Measurements from ENCODE around the gene STAB1. TPM values are rescaled to one million over a fixed set of nuclear protein-coding genes. Genes with fewer than 3 reads are reported as not detected.

Gene STAB1
- total and polyA plus RNA-seq, 10 of the 15 experiments (the other 5 are each of a cell fraction or from before 2014, with no cell fraction given): 0.46 TPM; not detected in 9

- no peaks in the 10 kb centered on the region for H3K9me3 ChIP-seq (replicated peaks; ENCODE audit: control insufficient read depth, insufficient read depth, low read length)
- ChIA-PET RAD21 (ENCODE audit: unreplicated experiment) (no interaction called here), POLR2A (no interaction called here), CTCF (no interaction called here), SMC1A (ENCODE audit: uncharacterized antibody, unreplicated experiment) (no interaction called here)
- in situ Hi-C loops (cut with MboI) (no loop called here), intact Hi-C loops (cut with micrococcal nuclease; ENCODE audit: unreplicated experiment) (no loop called here)
- FAIRE-seq (no peak), ATAC-seq (no peak), DNase-seq (ENCODE audit: low read depth, low spot score) (no peak)
- no peak overlapping the region for H2AFZ ChIP-seq (ENCODE audit: control insufficient read depth, low read depth, low read length)
- H4K20me1 ChIP-seq (ENCODE audit: control insufficient read depth, insufficient read depth): no peaks in the 10 kb centered on the region
- no peaks in the 10 kb centered on the region for H3K27me3 ChIP-seq (replicated peaks in 1 of 2; ENCODE audit: control insufficient read depth in 2 of 2, insufficient read depth in 2 of 2, low read length in 1 of 2)
- TF ChIP-seq ESRRA (IDR thresholded peaks at IDR 0.05; ENCODE audit: low read length) (no peak), IRF4 (IDR thresholded peaks at IDR 0.05; ENCODE audit: low read depth, low read length) (no peak), TCF7 (IDR thresholded peaks at IDR 0.05; ENCODE audit: borderline replicate concordance) (no peak), MXI1 (IDR thresholded peaks at IDR 0.05; ENCODE audit: low read depth, low read length) (no peak), MLLT1 (IDR thresholded peaks at IDR 0.05) (no peak), NBN (IDR thresholded peaks at IDR 0.05) (no peak), ZNF217 (IDR thresholded peaks at IDR 0.05) (no peak), CHD1 (IDR thresholded peaks at IDR 0.05; ENCODE audit: low read depth, low read length) (no peak), HDAC6 (IDR thresholded peaks at IDR 0.05; ENCODE audit: unreplicated experiment) (no peak), E2F4 (IDR thresholded peaks at IDR 0.05; ENCODE audit: low read depth, low read length) (no peak), IKZF2 (IDR thresholded peaks at IDR 0.05) (no peak), ZNF622 (IDR thresholded peaks at IDR 0.05) (no peak)
- H3K4me3 ChIP-seq: no peak overlapping the region
- H3K4me2 ChIP-seq (ENCODE audit: control insufficient read depth, insufficient read depth): no peak overlapping the region
- H3K27ac ChIP-seq (ENCODE audit: control insufficient read depth, insufficient read depth): no peak overlapping the region
- no peaks in the 10 kb centered on the region for H3K79me2 ChIP-seq (ENCODE audit: control insufficient read depth, insufficient read depth, low read length)
- H3K9ac ChIP-seq (ENCODE audit: control insufficient read depth, insufficient read depth, low read length): no peak overlapping the region
- peaks cover 6 to 30% of the 10 kb centered on the region in 2 experiments; a peak in 3 of 4 replicates for H3K36me3 ChIP-seq (ENCODE audit: control insufficient read depth in 2 of 2, insufficient read depth in 2 of 2, low read length in 1 of 2)
- WGBS (ENCODE audit: insufficient coverage, insufficient replicate concordance, low lambda C conversion rate, missing lambda C conversion rate): 98% methylated on average over 59 of the region's 59 CpGs
- BruUV-seq (replicated peaks): no TSS peak
- H3K4me1 ChIP-seq (ENCODE audit: control insufficient read depth, insufficient read depth, low read length): no peaks in the 10 kb centered on the region
Observed at GRCh38 chr3:52487788-52488691, 7.1 kb upstream of the STAB1 start.

Data from GM12878 (cell line).